C1 segment of cervical spinal cord (tissue), 14 donors: ENCODE measurements around the gene ALDH16A1.
A peak's percentile ranks its signal among the peaks of the same experiment; 100 is the strongest.

Experiments
- DNase-seq, 14 donors: peaks; one replicate each; lab custom pipeline; 2025; lab: John Stamatoyannopoulos, UW

The ALDH16A1 gene

DNA sequence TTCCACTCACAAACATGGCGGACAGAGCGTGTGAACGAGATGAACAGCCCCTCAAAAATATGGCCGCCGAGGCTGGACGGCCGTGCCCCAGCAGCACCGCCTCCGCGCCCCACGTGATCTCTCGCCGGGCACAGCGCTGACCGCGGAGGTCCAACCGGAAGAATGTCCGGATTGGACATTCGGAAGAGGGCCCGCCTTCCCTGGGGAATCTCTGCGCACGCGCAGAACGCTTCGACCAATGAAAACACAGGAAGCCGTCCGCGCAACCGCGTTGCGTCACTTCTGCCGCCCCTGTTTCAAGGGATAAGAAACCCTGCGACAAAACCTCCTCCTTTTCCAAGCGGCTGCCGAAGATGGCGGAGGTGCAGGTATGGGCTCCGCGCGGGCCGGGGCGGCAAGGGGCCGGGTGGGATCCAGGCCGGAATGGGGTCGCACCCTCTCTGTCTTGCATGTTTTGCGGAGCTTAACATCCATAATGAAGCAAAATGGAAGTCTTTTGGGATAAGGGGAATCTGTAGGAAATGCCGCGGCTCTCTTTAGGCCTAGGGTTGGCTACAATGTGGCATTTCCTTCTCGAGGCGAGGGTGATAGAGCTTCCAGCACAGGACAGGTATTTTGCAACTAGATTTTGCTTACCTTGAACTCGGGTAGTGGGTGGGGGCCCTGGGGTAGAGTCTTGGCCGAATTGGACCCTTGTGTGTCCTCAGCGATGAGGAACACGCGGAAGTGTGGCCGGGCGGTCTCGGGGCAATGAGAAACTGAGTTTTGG, 34.4 kb downstream of the ALDH16A1 start, which contains the start of gene RPL13A:
TSS of gene RPL13A (plus strand) at position 332 of the 769 bp plus-strand sequence. CDS start at position 354, 22 bp downstream.
- peak; percentile 95 to 100 (median 98) for DNase-seq

DNA sequence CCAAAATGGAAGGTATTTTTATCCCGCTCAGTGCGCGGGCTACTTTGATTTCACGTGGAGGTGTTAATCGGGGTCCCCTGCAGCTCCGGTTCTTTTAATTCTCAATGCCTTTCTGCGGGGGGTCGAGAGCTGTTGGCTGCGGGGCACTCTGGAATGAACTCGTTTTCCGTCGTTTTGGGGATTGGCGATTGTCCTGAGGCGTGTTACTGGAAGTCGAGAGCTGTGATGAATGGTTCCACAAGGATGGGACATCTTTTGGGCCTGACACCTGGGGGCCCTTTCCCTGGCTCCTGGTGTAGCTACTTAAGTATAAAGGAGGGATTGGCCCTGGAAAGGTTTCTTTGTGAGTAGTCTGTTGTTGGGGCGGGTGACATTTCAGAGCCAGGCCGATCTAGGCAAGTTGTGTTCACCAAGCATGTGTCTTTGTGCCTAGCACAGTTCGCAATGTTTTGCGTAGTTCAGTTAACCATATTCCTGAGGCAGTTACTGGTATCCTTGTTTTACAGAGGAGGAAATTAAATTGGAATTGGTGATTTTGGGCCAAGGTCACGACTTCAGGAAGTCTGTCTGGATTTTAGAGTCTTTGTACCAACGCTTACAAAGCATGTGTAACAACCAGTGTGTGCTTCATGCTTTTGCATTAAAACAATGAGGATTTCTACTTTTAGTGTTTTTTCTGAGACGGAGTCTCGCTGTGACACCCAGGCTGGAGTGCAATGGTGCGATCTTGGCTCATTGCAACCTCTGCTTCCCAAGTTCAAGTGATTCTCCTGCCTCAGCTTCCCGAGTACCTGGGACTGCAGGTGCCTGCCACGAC, 35.2 kb downstream of the ALDH16A1 start:
- DNase-seq: peak in 1 of 14 donors; percentile 34

DNA sequence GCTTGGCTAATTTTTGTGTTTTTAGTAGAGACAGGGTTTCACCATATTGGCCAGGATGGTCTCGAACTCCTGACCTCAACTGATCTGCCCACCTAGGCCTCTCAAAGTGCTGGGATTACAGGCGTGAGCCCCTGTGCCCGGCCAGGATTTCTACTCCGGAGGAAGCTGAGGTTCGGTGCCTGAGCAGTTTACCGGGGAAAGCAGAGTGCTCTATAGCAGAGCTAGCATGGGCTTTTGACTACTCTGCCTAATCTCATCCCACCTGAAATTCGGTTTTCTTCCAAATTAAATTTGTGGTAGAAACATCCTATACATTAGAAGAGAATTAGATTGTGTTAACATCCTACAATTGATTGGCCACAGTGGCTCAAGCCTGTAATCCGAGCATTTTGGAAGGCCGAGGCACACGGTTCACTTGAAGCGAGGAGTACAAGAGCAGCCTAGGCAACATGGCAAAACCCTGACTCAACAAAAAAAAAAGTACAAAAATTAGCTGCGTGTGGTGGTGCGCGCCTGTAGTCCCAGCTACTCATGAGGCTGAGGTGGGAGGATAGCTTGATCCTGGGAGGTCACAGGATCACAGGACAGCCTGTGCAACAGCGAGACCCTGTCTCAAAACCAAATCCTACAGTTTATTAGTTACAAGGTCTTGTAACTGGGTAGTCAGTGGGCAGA, 36.0 kb downstream of the ALDH16A1 start:
- no peak for DNase-seq

DNA sequence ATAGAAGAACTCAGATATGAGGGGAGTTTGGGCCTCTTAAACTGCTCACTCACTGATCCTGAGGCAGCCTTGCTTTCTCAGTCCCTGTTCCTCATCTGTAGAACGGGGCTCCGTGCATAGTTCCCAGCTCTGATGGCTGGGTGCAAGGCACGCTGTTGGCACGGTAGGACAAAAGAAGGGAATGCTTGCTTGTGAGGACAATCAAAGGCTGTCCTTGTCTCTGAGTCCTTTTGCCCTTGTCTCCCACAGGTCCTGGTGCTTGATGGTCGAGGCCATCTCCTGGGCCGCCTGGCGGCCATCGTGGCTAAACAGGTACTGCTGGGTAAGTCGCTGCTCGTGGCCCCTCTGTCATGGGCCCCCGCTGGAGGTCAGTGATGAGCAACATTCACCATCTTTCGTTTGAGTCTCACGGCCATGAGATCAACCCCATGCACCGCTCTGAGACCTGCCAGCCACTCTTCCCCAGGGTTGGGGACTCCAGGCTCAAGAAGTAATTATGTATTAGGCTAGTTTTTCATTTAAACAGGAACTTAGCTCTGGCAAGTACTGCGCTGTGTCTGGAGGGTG, 36.7 kb downstream of the ALDH16A1 start:
- no peak for DNase-seq

DNA sequence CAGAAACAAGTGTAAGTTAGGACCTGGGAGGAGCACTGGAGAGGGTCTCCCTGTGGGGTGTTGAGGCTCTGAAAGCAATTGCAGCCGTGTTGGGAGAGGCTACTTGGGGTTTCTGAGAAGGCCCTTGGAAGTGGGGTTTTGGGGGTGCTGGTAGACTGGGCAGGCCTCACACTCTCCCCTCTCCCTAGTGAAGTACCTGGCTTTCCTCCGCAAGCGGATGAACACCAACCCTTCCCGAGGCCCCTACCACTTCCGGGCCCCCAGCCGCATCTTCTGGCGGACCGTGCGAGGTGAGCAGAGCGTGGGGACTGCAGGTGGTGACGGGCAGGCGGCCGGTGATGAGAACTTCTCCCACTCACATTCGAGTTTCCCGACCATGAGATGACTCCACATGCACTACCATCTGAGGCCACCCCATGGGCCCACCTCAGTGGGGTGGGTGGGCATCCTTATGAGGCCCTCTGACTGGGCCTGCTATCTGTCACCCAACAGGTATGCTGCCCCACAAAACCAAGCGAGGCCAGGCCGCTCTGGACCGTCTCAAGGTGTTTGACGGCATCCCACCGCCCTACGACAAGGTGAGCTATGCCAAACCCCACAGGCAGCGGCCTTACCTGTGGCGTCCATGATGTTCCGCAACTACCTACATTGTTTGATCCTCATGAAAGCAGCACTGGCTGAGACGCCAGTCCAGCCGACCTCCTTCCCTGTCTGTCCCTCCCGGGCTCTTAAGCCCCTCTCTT, 37.4 kb downstream of the ALDH16A1 start:
- DNase-seq: no peak

DNA sequence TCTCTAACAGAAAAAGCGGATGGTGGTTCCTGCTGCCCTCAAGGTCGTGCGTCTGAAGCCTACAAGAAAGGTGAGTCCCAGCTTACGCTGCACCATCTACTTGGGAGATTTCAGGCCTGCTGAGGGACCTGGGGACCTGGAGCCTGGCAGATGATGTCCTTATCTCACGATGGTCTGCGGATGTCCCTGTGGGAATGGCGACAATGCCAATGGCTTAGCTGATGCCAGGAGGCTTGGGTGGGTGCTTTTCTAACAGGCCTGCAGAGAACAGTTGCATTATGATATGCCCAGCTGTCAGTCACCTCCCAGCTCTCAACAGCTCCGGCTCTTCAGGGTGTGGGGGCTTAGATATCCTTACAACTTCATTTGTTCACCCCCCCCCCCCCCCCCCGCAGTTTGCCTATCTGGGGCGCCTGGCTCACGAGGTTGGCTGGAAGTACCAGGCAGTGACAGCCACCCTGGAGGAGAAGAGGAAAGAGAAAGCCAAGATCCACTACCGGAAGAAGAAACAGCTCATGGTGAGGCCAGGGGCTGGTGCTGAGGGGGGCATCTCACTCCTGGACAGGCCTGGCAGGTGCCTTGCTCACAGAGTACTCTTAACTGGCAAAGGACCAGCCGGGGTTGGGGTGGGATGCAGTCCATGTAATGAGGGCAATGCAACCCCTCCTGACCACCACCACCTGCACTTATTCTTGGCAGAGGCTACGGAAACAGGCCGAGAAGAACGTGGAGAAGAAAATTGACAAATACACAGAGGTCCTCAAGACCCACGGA, 38.2 kb downstream of the ALDH16A1 start:
- no peak for DNase-seq

DNA sequence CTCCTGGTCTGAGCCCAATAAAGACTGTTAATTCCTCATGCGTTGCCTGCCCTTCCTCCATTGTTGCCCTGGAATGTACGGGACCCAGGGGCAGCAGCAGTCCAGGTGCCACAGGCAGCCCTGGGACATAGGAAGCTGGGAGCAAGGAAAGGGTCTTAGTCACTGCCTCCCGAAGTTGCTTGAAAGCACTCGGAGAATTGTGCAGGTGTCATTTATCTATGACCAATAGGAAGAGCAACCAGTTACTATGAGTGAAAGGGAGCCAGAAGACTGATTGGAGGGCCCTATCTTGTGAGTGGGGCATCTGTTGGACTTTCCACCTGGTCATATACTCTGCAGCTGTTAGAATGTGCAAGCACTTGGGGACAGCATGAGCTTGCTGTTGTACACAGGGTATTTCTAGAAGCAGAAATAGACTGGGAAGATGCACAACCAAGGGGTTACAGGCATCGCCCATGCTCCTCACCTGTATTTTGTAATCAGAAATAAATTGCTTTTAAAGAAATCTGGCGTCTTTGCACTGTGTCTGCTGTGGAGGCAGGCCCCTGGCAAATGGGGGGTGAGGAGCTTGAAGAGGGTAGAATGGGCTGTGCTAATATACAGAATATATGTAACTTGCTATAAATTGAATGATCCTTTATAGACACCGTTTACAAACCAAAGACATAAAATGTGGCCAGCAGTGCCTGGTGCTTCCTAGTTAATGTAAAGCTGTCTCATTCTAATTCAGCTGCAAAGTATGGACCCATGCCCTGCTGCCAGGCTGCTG, 39.0 kb downstream of the ALDH16A1 start:
- no peak for DNase-seq

DNA sequence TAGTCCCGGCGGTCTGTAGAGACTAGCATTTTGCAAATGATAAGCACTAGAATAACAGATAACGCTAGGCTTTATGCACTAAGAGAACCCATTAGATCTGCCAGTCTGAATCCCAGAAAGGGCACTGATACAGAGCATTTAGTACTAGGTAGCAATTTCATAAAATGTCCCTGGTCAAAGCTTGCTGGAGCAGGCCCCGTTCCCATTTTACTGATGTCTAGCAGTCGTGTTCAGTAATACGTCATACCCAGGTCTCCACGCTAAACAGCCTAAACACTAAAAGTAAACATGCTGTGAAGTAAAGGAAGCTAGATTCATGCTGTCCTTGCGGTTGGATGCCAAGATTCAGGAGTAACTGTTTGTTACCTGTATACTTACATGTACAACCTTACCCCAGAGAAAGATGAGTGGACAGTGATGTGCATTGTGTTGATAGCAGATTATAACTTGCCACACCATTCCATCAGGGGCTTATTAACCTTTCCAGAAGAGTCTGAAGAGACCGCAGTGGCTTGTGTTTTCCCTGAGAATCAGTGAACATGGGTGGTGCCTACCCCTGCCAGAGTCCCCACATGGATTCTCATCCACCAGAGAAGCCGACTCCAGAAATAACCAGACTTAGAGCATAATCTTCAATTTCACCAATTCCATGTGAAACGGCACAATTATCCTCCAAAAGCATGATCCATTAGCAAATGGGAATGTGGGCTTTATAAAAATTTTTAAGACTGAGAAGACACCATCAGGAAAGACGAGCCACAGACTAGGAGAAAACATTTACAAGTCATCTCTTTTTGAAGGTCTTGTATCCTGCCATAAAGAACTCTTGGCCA, 39.8 kb downstream of the ALDH16A1 start:
- DNase-seq: no peak

DNA sequence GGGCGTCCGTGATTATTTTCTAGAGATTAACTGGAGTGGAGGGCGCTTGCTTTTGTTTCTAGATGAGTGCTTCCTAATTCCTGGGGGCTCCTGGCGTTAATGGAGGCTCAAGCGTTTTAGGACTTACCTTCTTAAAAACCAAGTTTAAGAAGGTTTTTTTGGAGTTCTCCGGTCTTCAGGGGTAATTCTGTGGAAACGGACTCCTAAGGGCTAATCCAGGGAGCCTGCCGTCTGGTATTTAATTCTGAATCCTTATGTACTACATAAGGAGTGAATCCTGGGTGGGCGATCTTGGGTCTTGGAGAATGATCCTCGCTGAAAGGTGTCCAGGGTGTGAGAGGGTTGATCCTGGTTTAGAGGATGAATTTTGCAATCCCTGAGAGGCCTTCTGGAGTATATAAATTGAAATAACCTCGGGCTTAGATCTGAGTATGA, 43.6 kb downstream of the ALDH16A1 start:
- DNase-seq: no peak

DNA sequence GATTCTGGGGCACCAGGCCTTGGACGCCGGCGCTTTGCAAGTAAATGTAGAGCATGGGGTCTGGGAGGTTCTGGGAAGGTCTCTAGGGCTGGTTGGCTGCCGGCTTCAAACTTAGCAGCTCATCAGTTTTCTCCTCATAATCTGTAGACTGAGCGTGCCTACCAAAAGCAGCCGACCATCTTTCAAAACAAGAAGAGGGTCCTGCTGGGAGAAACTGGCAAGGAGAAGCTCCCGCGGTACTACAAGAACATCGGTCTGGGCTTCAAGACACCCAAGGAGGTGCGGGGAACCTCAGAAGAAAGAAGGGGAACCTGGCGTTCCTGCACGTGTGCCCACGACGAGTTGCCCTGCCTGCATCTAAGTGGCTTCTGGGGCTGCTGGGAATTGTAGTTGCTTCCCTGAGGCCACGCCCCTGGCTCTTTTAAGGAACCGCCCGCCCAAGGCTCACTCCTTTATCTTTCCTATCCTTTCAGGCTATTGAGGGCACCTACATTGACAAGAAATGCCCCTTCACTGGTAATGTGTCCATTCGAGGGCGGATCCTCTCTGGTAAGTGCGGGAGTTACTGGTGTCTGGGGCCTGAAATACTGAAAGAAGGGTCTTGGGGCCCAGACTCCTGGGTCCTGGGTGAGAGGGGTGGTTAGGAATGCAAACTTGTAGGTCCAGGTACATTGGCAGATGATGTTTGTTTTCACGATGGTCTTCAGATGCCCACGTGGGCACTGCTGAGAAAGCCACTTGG, 44.2 kb downstream of the ALDH16A1 start:
- DNase-seq: peak in 4 of 14 donors; percentile 6 to 44 (median 18)

DNA sequence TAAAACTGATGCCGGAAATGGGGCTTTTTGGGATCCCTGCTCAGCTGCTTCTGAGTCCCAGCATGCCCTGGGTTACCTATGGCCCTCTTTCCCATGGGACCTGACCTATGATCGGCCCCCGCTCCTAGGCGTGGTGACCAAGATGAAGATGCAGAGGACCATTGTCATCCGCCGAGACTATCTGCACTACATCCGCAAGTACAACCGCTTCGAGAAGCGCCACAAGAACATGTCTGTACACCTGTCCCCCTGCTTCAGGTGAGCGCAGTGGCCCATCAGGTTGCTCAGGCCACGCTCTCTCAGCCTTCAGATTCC, 44.7 kb downstream of the ALDH16A1 start:
- DNase-seq: no peak

DNA sequence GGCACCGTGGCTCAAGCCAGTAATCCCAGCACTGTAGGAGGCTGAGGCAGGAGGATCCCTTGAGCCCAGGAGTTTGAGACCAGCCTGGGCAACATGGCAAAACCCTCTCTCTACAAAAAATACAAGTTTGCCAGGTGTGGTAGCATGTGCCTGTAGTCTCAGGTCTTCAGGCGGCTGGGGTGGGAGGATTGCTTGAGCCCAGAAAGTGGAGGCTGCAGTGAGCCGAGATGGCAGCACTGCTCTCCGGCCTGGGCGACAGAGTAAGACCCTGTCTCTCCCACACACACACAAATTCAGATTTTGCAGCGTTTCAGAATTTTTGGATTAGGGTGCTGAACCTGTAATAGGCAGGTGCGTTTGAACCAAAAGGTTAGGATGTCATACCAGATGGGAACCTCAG, 45.5 kb downstream of the ALDH16A1 start:
- no peak for DNase-seq

DNA sequence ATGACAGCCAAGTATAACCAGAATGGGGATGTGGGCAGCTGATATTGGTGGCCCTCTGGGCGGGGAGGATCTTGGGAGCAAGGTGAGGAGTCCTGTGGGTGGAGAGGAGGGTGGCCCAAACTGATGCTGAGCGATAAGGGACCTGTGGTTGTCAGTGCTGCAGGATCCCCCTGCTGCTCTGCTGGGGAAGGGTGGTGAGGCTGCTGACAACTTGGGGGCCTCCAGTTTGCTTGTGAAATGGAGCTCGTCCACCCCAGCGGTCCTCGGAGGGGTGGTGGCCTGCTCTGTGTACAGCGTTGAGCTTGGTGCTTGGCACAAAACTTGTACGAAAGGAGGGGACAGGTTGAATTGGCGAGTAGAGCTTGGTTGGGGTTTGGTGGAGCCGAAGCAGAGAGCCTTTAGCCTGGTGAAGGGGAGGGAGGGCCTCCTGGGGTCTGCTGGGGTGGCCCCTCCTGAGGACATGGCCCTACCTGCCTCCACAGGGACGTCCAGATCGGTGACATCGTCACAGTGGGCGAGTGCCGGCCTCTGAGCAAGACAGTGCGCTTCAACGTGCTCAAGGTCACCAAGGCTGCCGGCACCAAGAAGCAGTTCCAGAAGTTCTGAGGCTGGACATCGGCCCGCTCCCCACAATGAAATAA, 46.1 kb downstream of the ALDH16A1 start:
- no peak for DNase-seq

DNA sequence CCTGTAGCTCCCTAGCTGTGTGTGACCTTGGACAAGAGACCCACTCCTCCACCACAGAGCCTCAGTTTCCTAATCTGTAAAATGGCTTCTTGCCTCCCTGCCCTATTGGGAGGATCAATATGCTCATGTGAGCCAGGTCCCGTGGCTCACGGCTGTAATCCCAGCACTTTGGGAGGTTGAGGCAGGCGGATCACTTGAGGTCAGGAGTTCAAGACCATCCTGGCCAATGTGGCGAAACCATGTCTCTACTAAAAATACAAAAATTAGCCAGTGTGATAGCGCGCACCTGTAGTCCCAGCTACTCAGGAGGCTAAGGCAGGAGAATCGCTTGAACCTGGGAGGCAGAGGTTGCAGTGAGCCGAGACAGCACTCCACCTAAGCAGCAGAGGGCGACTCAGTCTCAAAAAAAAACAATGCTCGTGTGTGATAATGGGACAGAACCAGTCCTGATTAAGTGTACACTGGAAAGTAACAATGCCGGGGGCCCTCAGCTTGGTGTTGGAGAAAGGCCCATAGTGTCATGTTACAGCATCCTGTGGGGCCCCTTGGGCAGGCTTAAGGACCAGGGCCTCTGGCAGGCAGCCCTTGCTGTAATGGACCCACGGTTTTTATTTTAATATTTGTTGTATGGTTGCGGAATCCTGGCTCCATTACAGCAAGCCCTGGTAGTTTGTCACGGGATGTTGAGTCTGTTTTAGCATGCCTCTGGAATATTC, 50.0 kb downstream of the ALDH16A1 start:
- peak in 1 of 14 donors; percentile 13 for DNase-seq

DNA sequence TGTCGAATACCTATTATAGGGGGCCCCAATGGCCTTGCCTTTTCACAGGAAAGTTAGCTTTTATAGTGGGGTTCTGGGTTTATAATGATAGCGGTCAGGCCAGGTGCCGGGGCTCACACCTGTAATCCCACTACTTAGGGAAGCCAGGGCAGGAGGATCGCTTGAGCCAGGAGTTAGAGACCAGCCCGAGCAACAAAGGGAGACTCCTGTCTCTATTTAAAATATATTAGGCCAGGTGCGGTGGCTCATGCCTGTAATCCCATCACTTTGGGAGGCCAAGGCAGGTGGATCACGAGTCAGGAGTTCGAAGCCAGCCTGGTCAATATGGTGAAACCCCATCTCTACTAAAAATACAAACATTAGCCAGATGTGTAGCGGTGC, 50.5 kb downstream of the ALDH16A1 start:
- DNase-seq: no peak

DNA sequence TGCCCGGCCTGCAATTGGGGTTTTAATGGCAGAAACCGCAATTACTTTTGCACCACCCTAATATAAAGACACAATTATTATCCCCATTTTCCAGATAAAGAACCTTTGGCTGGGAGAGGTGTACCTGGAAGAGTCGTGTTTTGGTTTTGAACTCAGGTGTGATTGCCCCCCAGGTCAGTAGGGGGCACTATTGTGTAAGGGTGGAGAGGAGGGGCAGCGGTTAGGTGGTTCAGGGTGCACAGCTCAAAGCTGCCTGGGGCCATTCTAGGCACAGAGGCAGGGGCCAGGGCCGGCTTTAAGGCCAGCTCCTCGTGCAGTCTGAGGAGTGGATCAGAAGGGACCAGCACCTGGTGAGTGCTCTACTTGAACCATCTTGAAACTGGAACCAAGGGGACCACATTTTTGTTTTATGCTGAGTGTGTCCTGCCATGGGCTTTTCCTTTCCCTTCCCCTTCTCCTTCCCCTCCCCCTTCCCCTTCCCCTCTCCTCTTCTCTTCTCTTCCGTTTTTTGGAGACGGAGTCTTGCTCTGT, 53.6 kb downstream of the ALDH16A1 start:
- DNase-seq: peak in 4 of 14 donors; percentile 13 to 50 (median 22)
